Sigmoid colon (tissue), 7 donors: ENCODE data around the gene SAMD4A. TPM values are rescaled to one million over a fixed set of nuclear protein-coding genes. Genes with fewer than 3 reads are reported as not detected.

ENCODE experiments used
- DNase-seq: peaks from one replicate; pipeline ENCODE4 v3.0.0-alpha.2; 2019
- H3K27ac ChIP-seq, 4 donors: fragments of 200-600 bp; sonication (generic); one replicate each; pipeline ENCODE4 v1.5.1; 2016 to 2019; ENCODE audit warnings: mild to moderate bottlenecking in 1 of 4
- H3K27me3 ChIP-seq, 3 donors: fragments of 200-600 bp; sonication (generic); one replicate each; pipeline ENCODE4 v1.5.1; 2019; ENCODE audit warnings: mild to moderate bottlenecking in 1 of 3
- H3K36me3 ChIP-seq, 4 donors: fragments of 200-600 bp; sonication (generic); one replicate each; pipeline ENCODE4 v1.5.1; 2016 to 2019
- H3K4me1 ChIP-seq, 4 donors: fragments of 200-600 bp; sonication (generic); one replicate each; pipeline ENCODE4 v1.5.1; 2017 to 2019
- H3K4me3 ChIP-seq, 4 donors: fragments of 200-600 bp; sonication (generic); one replicate each; pipeline ENCODE4 v1.5.1; 2017 to 2019; ENCODE audit warnings: mild to moderate bottlenecking in 2 of 4, moderate library complexity in 1 of 4
- H3K9me3 ChIP-seq, 4 donors: fragments of 200-600 bp in 3 of 4; sonication (generic) in 3 of 4; one replicate each; pipeline versions ENCODE4 v1.5.1 to v1.6.1; 2013 to 2019
- EP300 ChIP-seq, 4 donors: sonication (generic); formaldehyde crosslinking; IDR thresholded peaks; one replicate each; pipeline ENCODE4 v1.6.1; 2017; ENCODE audit warnings: antibody characterized with exemption in 4 of 4
- POLR2A ChIP-seq, 2 donors: fragments of 450-650 bp; IDR thresholded peaks; one replicate each; pipeline ENCODE4 v1.6.1; 2016; ENCODE audit warnings: antibody characterized with exemption in 2 of 2, mild to moderate bottlenecking in 2 of 2, moderate library complexity in 2 of 2
- POLR2AphosphoS5 ChIP-seq, 4 donors: sonication (generic); formaldehyde crosslinking; IDR thresholded peaks; one replicate each; pipeline ENCODE4 v1.6.1; 2017; ENCODE audit warnings: antibody characterized with exemption in 4 of 4
- WGBS, 2 donors: extraction: QIAGEN DNeasy Blood & Tissue Kit; methylation state at CpG; one replicate each; pipeline ENCODE4 v1.1.7; 2013; 5-methylcytosine and 5-hydroxymethylcytosine counted together
- intact Hi-C: fragments of 100-400 bp; cut with DNase I; formaldehyde crosslinking; loops from one replicate; pipeline ENCODE4 v1.15.1; 2023
- polyA plus RNA-seq, 3 donors: library from polyadenylated mRNA; stranded (reverse); fragments of 200-250 nt; gene quantifications; one replicate each; pipeline ENCODE4 v1.2.3, GENCODE V29; 2013
- total RNA-seq, 4 donors: library from RNA; depleted of rRNA; stranded (reverse); fragments of >200 nt; gene quantifications; one replicate each; pipeline ENCODE4 v1.1.0, GENCODE V29; 2016
- TF ChIP-seq, protein P1 (sequence below), 4 experiments: fragments of 450-650 bp in 3 of 4; fragments of 200-600 bp in 1 of 4; IDR thresholded peaks; one replicate each; pipeline ENCODE4 v1.5.1; 2016 to 2019; ENCODE audit warnings: antibody characterized with exemption in 4 of 4, mild to moderate bottlenecking in 3 of 4, moderate library complexity in 2 of 4
- donor health status: healthy with polysubstance abuse.
- donor health status: Bipolar disorder and iron deficiency.
- donor health status: healthy.

Gene SAMD4A
- total and polyA plus RNA-seq, 7 donors = 4.2 to 135 (median 79.8) TPM

DNA sequence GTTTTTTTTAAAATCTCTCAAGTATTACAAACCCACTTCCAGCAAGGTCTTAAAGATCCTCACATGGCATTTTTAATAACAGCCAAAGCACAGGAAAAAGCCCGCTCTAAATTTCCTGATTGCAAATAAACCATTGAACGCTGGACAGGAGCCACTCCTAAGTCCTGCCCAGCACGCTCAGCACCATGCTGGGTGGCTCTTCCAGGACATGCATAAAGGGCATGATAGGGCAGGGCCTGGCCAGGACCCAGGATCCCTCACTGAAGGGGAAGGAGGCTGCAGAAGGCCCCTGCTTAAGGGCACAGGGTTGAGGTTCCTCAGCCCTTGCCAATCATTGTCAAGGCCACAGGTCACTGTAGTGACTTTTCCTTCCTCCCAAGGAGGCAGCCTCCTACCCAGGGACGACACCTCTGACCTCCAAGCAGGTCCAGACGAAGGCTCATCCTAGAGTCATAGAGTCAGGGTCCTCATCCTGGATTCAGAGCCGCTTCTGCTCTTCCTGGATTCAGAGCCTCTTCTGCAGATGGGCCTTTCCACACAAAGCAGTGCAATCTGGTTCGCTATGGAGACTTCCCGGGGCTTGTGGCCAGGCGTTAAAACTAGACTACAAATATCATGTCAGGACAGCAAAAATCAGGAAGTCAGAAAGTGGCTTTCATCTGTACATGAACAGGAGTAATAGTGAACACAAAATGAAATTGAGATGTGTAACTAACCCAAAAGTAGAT, 211.9 kb downstream of the SAMD4A start:
- Histone ChIP-seq H3K27ac (no peak overlapping the region), H3K27me3 (no peaks in the 10 kb centered on the region), H3K4me1 (peaks cover 0 to 35% (median 21%) of the 10 kb centered on the region in 4 donors), H3K36me3 (peaks cover 0 to 79% (median 29%) of the 10 kb centered on the region in 4 donors), H3K9me3 (no peaks in the 10 kb centered on the region), H3K4me3 (no peak overlapping the region)
- 86 to 87% methylated on average over 9 of the region's 9 CpGs for WGBS, 2 donors
- TF ChIP-seq EP300 (IDR thresholded peaks at IDR 0.05) = no peak
- TF ChIP-seq POLR2AphosphoS5 (IDR thresholded peaks at IDR 0.05) = no peak
- TF ChIP-seq, protein P1, sequence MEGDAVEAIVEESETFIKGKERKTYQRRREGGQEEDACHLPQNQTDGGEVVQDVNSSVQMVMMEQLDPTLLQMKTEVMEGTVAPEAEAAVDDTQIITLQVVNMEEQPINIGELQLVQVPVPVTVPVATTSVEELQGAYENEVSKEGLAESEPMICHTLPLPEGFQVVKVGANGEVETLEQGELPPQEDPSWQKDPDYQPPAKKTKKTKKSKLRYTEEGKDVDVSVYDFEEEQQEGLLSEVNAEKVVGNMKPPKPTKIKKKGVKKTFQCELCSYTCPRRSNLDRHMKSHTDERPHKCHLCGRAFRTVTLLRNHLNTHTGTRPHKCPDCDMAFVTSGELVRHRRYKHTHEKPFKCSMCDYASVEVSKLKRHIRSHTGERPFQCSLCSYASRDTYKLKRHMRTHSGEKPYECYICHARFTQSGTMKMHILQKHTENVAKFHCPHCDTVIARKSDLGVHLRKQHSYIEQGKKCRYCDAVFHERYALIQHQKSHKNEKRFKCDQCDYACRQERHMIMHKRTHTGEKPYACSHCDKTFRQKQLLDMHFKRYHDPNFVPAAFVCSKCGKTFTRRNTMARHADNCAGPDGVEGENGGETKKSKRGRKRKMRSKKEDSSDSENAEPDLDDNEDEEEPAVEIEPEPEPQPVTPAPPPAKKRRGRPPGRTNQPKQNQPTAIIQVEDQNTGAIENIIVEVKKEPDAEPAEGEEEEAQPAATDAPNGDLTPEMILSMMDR (IDR thresholded peaks at IDR 0.05) = no peak
- TF ChIP-seq POLR2A (IDR thresholded peaks at IDR 0.05) = no peak
- peak; percentile 60 for DNase-seq
- intact Hi-C loops = no loop called here

DNA sequence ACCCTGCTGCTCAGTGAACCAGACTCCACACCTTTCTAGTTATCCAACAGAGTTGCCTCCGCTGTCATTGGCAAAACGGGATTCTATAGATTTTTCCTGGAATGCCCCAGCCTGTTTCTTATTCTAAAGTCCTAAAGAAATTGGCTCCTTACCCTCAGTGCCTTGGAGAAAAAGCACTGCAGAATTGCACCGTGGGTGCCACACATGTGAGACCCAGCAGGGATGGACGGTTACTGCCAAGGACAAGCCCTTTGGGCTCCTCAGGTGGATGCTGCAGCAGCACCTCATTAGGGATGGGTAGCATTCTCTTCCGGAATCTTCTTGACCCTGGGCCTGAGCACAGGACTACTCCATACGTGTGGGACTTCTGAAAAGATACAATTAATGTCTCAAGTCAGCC, 214.2 kb downstream of the SAMD4A start:
- H3K27ac ChIP-seq = no peak overlapping the region

DNA sequence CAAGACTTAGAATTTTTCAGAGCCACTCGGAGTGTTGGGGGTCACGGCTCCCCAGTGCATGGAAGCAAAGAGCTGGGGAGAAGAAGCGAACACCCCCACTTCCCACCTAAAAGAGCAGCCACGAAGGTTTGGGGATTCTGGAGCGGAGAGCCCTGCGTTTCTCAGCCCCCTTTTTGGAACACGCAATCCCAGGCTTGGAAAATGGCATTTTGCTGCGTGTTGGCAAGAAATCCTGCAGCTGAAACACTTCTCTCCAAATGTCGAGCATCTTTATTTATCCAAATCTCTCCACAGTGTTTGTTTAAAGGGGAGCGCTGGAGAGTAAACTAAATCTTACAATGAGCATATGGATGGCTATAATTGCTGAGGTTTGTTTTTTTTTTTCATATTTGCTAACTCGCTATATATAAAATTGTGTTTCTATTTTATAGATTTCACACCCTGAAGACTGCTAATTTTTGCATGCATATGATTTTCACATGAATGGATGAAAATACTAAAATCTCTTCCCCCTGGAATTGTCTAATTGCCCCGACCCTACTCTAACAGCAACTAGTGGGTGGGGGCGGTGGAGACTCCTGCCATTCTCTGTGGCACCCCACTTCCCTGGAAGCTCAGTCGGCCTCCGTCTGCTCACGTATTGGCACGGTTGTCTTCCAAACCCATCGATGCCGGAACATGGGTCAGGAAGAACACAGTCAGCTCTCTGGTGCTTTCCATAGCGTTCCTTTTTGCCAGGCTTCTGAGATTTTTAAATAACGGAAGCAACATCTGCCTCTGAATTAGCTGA, 215.2 kb downstream of the SAMD4A start:
- peak overlapping the region in 2 of 4 donors; percentile 16 to 42 for H3K27ac ChIP-seq
- peak; percentile 57 for DNase-seq
- intact Hi-C loops = no loop called here
- no peak for TF ChIP-seq POLR2A (IDR thresholded peaks at IDR 0.05)
- H3K4me3 ChIP-seq = no peak overlapping the region
- H3K4me1 ChIP-seq = peaks cover 0 to 16% (median 9%) of the 10 kb centered on the region in 4 donors
- no peaks in the 10 kb centered on the region for H3K9me3 ChIP-seq
- peaks cover 0 to 97% (median 34%) of the 10 kb centered on the region in 4 donors for H3K36me3 ChIP-seq
- 74 to 76% methylated on average over 21 of the region's 21 CpGs for WGBS, 2 donors
- no peaks in the 10 kb centered on the region for H3K27me3 ChIP-seq

More for the DNA sequence above, 214.2 kb downstream of the SAMD4A start:
- no peaks in the 10 kb centered on the region for H3K27me3 ChIP-seq
- H3K4me1 ChIP-seq = peaks cover 0 to 23% (median 18%) of the 10 kb centered on the region in 4 donors
- DNase-seq = no peak
- peaks cover 0 to 91% (median 32%) of the 10 kb centered on the region in 4 donors for H3K36me3 ChIP-seq
- TF ChIP-seq, protein P1 (IDR thresholded peaks at IDR 0.05) = no peak
- TF ChIP-seq EP300 (IDR thresholded peaks at IDR 0.05) (no peak), POLR2AphosphoS5 (IDR thresholded peaks at IDR 0.05) (no peak), POLR2A (IDR thresholded peaks at IDR 0.05) (no peak)
- H3K9me3 ChIP-seq = no peaks in the 10 kb centered on the region
- H3K4me3 ChIP-seq = no peak overlapping the region
- intact Hi-C loops = no loop called here
- 79 to 85% methylated on average over 6 of the region's 6 CpGs for WGBS, 2 donors

DNA sequence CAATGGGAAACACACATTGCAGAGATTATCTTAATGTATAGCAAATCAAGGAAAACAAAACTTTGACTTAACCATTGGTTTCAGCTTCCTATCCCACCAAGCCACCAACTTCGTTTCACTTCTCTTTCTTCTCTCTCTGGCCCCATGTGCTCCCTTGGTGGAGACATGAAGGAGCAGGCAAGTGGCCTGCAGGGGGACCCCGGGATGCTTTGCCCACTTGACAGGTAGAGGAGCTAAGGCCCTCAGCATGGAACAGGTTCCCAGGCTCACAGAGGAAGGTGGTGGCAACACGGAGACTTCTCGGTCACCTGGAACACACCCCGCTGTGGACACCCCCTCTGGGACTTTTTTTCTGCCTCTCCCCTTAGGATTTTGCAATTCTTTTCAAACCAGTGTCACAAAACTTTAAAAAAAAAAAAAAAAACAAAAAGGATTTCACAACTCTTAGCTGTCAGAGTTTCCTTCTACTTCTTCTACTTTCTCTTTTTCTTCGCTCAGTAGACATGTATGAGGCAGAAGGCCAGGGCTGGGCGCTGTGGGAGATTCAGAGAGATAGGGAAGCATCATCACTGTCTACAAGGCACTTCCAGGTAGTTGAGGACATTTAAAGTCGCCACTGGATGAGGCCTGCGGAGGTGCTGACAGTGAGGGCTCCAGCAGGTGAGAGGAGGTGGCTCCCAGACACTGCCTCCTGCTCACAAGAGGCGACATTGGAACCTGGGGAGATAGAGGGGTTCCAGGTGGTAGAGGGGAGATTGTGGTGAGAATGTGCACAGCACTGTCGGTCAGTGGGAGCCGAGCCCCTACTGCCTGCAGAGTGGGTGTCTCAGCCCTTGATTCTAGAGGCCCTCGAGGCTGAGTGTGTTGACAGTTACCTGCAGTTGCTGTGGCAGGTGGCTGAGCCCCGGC, 216.1 kb downstream of the SAMD4A start:
- peaks cover 0 to 97% (median 32%) of the 10 kb centered on the region in 4 donors for H3K36me3 ChIP-seq
- peak; percentile 66 for DNase-seq
- WGBS, 2 donors = 78 to 85% methylated on average over 14 of the region's 14 CpGs
- H3K27ac ChIP-seq = peak overlapping the region in 3 of 4 donors; percentile 18 to 42 (median 34)
- H3K9me3 ChIP-seq = no peaks in the 10 kb centered on the region
- no peak for TF ChIP-seq EP300 (IDR thresholded peaks at IDR 0.05)
- TF ChIP-seq, protein P1 (IDR thresholded peaks at IDR 0.05) = no peak
- TF ChIP-seq POLR2A (IDR thresholded peaks at IDR 0.05) = no peak
- no peak for TF ChIP-seq POLR2AphosphoS5 (IDR thresholded peaks at IDR 0.05)
- no peak overlapping the region for H3K4me3 ChIP-seq
- intact Hi-C loops = no loop called here
- H3K4me1 ChIP-seq = peaks cover 0 to 16% (median 8%) of the 10 kb centered on the region in 4 donors
- no peaks in the 10 kb centered on the region for H3K27me3 ChIP-seq
